Frontal cortex (tissue), 4 donors: Measurements from ENCODE around the gene OR4M1. TPM values are rescaled to one million over a fixed set of nuclear protein-coding genes. Genes with fewer than 3 reads are reported as not detected.
A peak's percentile ranks its signal among the peaks of the same experiment; 100 is the strongest.
"Not testable (repeated sequence)": the region's sequence is repeated elsewhere in the genome, so short reads cannot be mapped to it uniquely, and the experiment has no call there.

Experiments
- DNase-seq, 2 donors: peaks; one replicate each; pipeline ENCODE4 v3.0.0; 2012; ENCODE audit warnings: low spot score in 2 of 2
- FAIRE-seq: peaks from 2 replicates; lab custom pipeline; 2012; peaks lifted over from hg19 to GRCh38; lab: Jason Lieb, UNC
- total RNA-seq: library from RNA; depleted of rRNA; stranded (reverse); fragments of >200 nt; gene quantifications from one replicate; pipeline ENCODE4 v1.2.3, GENCODE V29; 2014
- donor health status: control.
- donor health status: control.
- donor health status: control.

The OR4M1 gene
- total RNA-seq, 1 donor from 2014 or later: not detected

DNA sequence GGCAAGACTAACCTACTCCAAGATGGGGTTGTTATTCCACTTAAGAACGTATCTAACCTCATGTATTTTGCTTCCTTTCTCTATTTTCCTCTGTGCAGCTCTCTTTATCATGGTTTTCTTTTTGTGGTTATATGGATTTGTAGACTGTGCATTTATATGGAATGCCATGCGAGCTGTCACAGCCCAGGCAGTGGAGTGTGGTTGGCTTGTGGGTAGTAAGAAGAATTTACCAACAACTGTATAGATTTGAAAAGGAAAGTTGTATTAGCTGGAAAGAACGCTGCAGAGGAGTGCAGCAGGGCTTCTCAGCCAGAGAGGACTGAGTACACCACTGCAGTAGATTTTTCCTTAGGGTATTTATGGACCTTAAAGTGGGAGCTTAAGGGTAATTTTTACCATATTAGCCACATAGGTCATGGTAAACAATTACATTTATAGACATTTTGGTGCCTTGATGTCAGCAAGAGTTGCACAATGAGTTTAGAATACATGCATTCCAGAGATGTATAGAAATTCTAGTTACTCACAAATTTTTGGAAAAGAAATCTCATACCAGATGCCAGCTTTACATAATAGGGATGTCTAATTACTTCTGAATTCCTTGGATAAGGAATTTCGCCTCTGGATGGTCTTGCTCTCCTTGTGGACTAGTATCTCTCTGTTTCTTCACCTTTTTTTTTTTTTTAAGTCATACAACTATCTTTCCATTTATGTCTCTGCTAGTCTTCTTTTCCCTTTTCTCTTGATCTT is 40.0 kb downstream of the OR4M1 start:
- not testable (repeated sequence) for DNase-seq, FAIRE-seq

DNA sequence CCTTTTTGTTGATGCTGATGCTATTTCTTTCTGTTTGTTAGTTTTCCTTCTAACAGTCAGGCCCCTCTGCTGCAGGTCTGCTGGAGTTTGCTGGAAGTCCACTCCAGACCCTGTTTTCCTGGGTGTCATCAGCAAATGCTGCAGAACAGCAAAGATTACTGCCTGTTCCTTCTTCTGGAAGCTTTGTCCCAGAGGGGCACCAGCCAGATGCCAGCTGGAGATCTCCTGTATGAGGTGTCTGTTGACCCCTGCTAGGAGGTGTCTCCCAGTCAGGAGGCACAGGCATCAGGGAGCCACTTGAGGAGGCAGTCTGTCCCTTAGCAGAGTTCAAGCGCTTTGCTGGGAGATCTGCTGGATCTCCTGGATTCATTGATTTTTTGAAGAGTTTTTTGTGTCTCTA is 46.6 kb downstream of the OR4M1 start:
- DNase-seq, FAIRE-seq: not testable (repeated sequence)

DNA sequence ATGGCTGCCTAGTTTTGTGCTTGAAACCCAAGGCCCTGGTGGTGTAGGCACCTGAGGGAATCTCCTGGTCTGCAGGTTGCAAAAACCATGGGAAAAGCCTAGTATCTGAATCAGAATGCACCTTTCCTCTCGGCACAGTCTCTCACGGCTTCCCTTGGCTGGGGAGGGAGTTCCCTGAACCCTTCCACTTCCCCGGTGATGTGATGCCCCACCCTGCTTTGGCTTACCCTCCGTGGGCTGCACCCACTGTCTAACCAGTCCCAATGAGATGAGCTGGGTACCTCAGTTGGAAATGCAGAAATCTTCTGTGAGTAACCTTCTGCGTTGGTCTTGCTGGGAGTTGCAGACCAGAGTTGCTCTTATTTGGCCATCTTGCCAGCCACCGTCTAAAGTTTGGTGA is 47.7 kb downstream of the OR4M1 start:
- not testable (repeated sequence) for FAIRE-seq, DNase-seq

DNA sequence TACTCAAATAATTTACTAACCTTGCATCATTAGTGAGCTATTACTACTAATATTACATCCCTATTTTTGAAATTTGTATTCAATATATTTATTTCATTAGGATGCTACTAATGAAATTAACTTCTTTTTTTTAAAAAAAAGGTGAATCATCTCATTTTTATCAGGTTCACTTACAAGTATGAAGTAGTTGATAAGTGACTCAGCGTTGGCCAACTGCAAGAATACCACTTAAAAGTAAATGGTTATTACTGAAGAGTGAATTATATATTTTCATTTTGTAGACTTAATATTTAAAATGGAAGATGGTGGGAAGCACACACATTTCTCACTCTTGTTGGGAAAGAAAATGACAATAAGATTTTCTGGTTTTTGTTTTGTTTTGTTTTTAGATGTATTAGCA is 49.9 kb downstream of the OR4M1 start:
- FAIRE-seq: peak; percentile 81
- DNase-seq: no peak

DNA sequence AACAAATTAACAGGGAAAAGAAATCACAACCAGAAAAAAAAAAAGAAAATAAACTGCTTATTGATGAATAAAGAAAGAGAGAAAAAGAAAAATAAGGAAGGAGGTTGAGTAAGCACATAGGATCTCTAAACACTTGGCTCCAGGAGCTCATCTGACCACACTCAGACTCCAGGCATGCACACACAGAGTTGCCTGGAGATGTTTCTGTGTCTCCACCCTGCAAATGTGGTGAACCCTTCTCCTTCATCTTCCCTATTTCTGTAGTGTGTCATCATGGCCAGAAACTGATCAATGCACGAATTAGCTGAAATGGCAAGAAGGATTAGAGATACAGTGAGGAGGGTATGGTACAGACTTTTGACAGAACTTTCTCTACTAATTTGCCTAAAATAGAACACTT is 50.5 kb downstream of the OR4M1 start:
- DNase-seq (no peak), FAIRE-seq (no peak)

DNA sequence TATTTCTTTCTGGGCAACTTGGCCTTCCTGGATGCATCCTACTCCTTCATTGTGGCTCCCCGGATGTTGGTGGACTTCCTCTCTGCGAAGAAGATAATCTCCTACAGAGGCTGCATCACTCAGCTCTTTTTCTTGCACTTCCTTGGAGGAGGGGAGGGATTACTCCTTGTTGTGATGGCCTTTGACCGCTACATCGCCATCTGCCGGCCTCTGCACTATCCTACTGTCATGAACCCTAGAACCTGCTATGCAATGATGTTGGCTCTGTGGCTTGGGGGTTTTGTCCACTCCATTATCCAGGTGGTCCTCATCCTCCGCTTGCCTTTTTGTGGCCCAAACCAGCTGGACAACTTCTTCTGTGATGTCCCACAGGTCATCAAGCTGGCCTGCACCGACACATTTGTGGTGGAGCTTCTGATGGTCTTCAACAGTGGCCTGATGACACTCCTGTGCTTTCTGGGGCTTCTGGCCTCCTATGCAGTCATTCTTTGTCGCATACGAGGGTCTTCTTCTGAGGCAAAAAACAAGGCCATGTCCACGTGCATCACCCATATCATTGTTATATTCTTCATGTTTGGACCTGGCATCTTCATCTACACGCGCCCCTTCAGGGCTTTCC is 54.4 kb downstream of the OR4M1 start:
- not testable (repeated sequence) for DNase-seq, FAIRE-seq

DNA sequence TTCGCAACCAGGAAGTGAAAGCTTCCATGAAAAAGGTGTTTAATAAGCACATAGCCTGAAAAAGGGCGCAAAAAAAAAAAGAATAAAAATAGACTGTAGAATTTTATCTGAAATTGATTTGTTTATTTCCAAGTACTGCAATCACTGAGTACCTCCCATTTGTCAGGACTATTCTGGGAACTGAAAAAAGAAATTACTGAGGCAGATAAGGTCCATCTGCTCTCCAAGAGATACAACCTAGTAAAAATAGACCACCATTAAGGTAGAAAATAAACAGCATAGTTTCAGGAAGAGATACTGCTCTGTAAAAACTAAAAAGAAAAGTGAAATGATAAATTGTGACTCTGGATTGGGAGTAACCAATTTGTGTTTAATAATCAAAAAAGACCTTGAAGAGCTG is 55.0 kb downstream of the OR4M1 start:
- no peak for FAIRE-seq
- DNase-seq: no peak

Other genes starting within 250 kb of the OR4M1 start
- not detected for gene OR11H2, start 59.6 kb upstream of the OR4M1 start, total RNA-seq
- not detected for gene OR4Q3, start 29.9 kb upstream of the OR4M1 start, total RNA-seq
- gene OR4N2, start 30.3 kb downstream of the OR4M1 start, total RNA-seq: not detected
- gene OR4K2, start 101.6 kb downstream of the OR4M1 start, total RNA-seq: not detected
- not detected for gene OR4K5, start 147.1 kb downstream of the OR4M1 start, total RNA-seq
- gene OR4K1, start 157.4 kb downstream of the OR4M1 start, total RNA-seq: not detected
- not detected for gene OR4K15, start 202.1 kb downstream of the OR4M1 start, total RNA-seq
- not detected for gene OR4Q2, start 228.7 kb downstream of the OR4M1 start, total RNA-seq
- not detected for gene OR4K14, start 245.8 kb downstream of the OR4M1 start, total RNA-seq